GOT3 (cell line): ENCODE data around the gene TNKS1BP1.
"Not testable (repeated sequence)": the region's sequence is repeated elsewhere in the genome, so short reads cannot be mapped to it uniquely, and the experiment has no call there.

ENCODE experiments used
- DNase-seq: peaks from one replicate; lab custom pipeline; 2025; ENCODE audit warnings: mixed read lengths; lab: John Stamatoyannopoulos, UW

TNKS1BP1 gene

DNA sequence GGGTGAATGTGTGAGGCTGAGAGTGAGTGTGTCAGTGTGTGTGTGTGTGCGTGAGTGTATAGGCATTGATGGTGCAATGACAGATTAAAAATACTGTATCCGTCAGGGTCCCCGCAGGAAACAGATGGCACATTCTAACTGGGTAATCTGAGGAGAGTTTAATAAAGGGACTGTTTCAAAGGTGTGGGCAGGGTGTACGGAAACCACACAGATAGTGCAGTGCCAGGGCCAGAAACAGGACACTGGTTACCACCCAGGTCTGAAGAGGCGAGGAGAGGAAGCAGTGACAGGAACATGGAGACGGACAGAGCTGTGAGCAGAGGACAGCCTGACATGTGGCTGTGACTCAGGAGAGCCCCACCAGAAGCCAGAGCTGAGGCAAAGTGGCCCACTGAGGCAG is 29.9 kb upstream of the TNKS1BP1 start:
- DNase-seq, result no peak

DNA sequence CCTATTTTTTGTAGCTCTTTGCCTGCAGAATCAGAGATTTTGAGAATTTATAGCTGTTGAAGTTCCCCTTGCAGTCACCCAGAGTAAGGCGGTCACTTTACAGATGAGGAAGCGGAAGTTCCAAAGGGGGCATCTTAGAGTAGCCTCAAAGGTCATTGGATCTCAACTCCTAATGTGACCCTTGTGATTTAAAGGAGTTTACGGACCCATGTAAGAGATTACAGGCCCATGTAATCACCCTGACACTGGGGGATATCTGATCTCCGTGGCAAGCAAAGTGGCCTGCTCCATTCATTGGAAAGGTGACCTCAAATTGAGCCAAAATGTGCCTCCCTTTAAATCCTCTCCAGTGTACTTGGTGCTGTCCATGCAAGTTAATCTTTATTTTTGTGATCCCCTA is 29.1 kb upstream of the TNKS1BP1 start:
- no peak for DNase-seq

GRCh38 chr11:57353446-57353845 is 28.7 kb upstream of the TNKS1BP1 start:
- no peak for DNase-seq

DNA sequence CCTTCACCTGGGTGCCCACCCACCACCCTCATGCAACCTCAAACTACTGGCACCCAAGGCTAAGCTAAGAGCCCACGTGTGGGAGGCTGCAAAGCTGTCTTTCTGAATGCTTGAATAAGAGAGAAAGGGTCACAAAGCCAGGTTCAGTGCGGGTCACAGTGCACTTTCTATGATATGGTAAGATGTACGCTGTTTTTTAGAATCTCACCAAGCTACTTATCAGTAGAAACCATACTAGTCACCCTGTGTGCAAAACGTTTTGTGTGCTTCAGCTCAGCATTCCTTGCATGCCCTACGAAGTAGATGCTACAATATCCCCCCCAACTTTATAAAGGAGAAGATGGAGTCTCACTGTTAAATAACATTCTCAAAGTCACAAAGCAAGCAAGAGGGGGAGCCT is 28.3 kb upstream of the TNKS1BP1 start:
- no peak for DNase-seq

- DNase-seq, result no peak
Observed at GRCh38 chr11:57349491-57350274, 24.9 kb upstream of the TNKS1BP1 start.

DNA sequence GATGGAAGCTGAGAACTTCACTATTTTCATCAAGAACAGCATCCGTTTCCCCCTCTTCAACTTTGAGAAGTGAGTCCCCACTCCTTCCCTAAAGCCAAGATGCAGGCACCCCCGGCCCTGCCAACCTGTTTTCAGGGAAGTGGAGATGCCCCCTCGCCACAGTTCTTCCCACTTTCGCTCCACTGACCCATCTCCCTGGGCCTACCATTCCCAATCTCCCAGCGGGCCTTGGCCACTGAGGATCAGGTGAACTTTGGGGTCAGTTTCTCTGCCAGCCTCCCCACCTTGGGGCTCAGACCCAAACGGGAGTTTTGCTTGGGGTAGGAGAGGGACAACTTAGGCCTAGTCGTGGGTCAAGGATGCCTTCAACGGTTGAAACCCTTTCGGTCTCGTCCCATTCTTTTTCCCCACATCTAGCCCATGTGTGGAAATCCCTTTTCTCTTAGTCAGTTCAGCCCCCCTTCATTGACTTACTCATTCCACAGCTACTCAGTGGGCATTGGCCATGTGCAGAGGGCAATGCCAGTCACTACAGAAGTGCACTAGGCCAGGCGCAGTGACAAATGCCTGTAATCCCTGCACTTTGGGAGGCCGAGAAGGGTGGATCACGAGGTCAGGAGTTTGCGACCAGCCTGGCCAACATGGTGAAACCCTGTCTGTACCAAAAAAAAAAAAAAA is 24.0 kb upstream of the TNKS1BP1 start:
- DNase-seq, result no peak

- DNase-seq, result no peak
Observed at GRCh38 chr11:57348052-57348451, 23.3 kb upstream of the TNKS1BP1 start.

GRCh38 chr11:57347336-57347735 is 22.6 kb upstream of the TNKS1BP1 start:
- no peak for DNase-seq

GRCh38 chr11:57345555-57346211 is 20.9 kb upstream of the TNKS1BP1 start:
- peak; percentile 10 for DNase-seq

DNA sequence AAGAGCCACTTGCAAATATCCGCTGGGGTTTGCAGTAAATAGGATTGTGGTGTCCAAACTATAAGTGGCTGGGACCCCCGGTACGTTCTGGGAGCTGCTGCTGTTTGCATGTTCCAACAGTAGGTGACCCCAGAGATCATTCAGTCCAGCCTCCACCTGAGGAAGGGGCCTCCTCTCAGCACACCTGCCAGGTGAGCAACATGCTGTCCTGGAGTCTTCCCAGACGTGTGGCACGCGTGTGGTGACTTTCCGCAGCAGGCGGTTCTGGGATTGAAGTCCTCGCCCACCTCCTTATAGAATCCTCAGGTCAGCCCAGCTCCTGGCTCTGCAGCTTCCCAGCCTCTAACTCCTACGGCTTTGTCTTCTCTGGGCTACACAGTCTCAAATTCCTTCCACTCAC is 20.1 kb upstream of the TNKS1BP1 start:
- no peak for DNase-seq

GRCh38 chr11:57343825-57344224 is 19.1 kb upstream of the TNKS1BP1 start:
- no peak for DNase-seq

- DNase-seq, result no peak
Observed at GRCh38 chr11:57342702-57343101, 17.9 kb upstream of the TNKS1BP1 start.

DNA sequence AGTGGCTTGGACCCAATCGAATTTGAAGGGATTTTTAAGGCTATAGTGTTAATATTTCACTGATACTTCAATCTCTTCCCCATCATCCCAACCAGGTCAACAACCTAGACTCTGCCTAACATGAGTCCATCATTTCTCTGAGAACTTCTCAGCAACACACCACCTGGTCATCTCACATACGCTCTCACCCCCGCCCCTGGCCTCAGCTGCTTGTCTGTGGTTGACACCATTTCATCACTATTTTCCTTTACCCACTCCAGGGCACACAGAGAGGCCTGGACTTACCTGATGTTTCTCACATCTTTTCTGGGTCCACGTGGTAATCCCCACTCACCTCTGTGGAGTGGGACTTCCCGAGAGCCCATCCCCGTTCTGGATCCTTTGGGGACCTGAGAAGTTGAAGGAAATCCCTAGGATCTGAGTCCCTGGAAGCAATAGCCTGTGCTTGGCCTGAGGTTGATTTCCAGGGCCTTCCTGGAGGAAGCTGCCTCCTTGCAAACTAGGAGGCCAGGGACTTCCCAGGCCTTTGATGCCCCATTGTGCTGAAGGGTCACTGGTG is 16.6 kb upstream of the TNKS1BP1 start:
- DNase-seq, result no peak

- no peak for DNase-seq
Observed at GRCh38 chr11:57340039-57340615, 15.4 kb upstream of the TNKS1BP1 start.

DNA sequence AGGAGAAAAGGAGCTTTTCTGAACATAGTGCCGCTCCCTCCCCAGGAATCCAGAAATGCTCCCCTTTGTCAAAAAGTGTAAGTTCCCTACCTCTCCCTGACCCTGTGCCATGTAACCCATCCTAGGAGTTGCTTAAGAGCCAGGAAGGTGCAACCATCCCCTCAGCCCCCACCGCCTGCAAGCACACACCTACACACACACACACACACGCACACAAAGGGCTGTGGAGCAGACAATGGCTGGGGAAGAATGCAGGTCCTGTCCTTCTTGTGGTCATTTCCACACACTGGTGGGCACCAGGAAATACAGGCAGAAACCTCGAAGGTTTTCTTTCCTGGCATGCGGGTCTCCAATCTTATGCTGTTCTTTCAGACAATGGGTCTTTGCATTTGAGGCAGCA is 14.6 kb upstream of the TNKS1BP1 start:
- DNase-seq, result no peak

- DNase-seq, result no peak
Observed at GRCh38 chr11:57338142-57338541, 13.4 kb upstream of the TNKS1BP1 start, which contains the start of gene P2RX3. P2RX3 (plus strand) TSS chr11:57338352; CDS start chr11:57338551, 199 bp downstream.

DNA sequence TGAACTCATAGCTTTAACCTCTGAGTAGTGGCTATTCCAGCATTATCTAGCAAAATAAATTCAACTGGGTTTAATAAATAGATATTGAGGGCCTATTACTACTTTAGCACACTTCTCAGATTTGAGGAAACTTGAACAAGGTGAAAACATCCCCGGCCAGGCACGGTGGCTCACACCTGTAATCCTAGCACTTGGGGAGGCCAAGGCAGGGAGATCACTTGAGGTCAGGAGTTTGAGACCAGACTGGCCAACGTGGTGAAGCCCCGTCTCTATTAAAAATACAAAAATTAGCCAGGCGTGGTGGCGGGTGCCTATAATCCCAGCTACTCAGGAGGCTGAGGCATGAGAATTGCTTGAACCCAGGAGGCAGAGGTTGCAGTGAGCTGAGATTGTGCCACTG is 12.1 kb upstream of the TNKS1BP1 start:
- not testable (repeated sequence) for DNase-seq

DNA sequence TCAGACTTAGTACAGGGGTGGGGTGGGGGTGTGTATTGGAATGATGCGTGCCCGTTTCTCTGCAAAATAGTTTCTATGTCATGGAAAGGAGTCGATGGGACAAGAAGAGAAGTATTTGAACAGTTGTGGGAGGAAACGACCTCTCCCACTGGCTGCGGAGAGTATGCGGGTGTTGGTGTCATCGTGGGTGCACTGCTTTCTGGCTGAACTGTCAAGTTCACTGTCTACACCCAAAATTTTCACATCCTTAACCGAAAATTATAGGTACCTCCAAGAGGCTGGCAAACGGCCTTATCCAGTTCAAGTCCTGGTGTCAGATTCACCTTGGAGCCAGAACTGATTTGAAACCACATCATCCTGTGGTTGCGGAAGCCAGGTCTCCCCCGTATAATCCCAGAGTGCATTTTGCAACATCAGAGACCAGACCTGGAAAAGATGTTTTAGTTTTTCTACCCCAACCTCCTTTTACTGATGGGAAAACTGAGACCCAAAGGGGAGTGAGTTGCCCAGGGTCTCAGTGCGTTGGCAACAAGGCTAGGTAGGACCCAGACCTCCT is 11.4 kb upstream of the TNKS1BP1 start:
- no peak for DNase-seq

DNA sequence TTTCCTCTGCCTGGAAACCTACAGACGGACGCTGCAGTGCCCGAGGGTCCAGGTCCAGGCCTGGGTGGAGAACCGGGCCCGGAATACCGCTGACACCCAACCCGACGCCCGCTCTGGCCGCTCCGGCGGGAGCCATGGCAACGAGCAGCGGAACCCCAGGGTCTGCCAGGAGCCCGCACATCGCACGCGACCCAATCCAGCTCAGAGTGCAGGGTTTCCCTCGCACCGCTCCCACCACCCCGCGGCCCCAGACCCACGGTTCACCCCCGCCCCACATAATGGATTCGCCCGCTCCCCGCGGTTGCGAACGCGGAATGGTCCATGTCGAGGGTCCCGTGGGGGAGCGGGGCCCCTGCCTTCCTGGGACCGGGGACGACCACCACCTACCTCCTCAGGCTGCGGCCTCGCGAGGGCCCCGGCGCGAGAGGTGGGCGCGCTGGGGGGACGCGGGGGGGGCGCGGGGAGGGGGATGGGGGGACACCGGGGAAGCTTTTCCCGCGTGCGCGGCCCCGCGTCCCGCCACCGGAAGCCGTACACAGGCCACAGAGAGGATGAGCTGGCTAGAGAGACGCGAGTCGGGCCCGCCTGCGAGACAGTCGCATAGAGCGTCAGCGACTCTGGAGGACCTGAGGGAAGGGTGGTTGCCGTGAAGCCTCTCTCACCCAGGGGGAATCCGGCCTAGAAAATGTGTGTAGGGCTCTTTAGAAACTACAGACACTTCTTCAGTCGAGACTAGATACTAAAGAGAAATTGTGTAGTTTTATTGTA is 10.8 kb upstream of the TNKS1BP1 start, which contains the start of gene SSRP1:
Gene SSRP1 (minus strand): TSS at position 550 of the 768 bp plus-strand sequence. CDS start 771 bp downstream, outside the sequence.
- DNase-seq, result peak; percentile 21

DNA sequence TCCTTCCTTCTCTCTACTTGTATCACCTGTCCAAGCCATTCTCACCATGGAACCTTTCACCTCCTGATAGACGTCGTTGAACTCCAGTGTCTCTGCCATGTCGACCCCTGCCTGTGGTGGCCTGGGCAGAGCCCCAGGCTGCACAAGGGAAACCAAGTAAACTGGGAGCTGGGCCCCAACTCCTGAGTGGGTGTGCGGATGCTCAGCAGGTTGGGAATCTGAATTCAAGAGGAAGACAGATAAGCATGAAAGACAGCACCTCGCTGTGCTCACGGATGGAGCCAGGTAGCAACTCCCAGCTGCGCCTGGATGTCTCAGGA is 10.2 kb upstream of the TNKS1BP1 start:
- DNase-seq, result no peak
